B cell (primary cell): ENCODE measurements around the gene FCER1G. TPM values are rescaled to one million over a fixed set of nuclear protein-coding genes. Genes with fewer than 3 reads are reported as not detected.

Experiments
- ATAC-seq: fragments of 200-7000 bp; cut with Tn5 transposase; one replicate; pipeline ENCODE4 v1.10.0; 2021; ENCODE audit warnings: low read depth, mild to moderate bottlenecking, moderate number of reproducible peaks, moderate library complexity
- CTCF ChIA-PET: fragments of 350-600 bp; sonication (Branson Sonifier 250); formaldehyde crosslinking; loops from one replicate; lab custom pipeline; 2021; ENCODE audit warnings: antibody characterized with exemption, inconsistent platforms; lab: Charles Lee
- POLR2A ChIA-PET: fragments of 350-600 bp; sonication (Branson Sonifier 250); formaldehyde crosslinking; loops from one replicate; lab custom pipeline; 2021; ENCODE audit warnings: antibody characterized with exemption; lab: Charles Lee
- DNase-seq: peaks from one replicate; pipeline ENCODE4 v3.0.0; 2013
- H2AFZ ChIP-seq: 2 replicates; pipeline ENCODE4 v1.6.1; 2012; ENCODE audit warnings: mild to moderate bottlenecking, low read depth, low read length; ENCODE audit not compliant: insufficient read depth, poor library complexity, severe bottlenecking
- H3K27ac ChIP-seq, 2 donors: 1 replicate in 1 of 2; 2 replicates in 1 of 2; pipeline ENCODE4 v1.5.1; 2012 to 2013; ENCODE audit warnings: low read length in 2 of 2, mild to moderate bottlenecking in 2 of 2, moderate library complexity in 1 of 2
- H3K27me3 ChIP-seq, 4 experiments: fragments of 200-600 bp in 1 of 4; sonication (generic) in 1 of 4; replicated peaks in 1 of 4; 1 replicate in 2 of 4; 2 replicates in 2 of 4; pipeline versions ENCODE4 v1.6.1 to v1.7.0; 2013 to 2016; ENCODE audit warnings: low read length in 3 of 4, mild to moderate bottlenecking in 2 of 4, mixed read lengths in 1 of 4, moderate library complexity in 1 of 4; ENCODE audit not compliant: insufficient read depth in 4 of 4, control insufficient read depth in 3 of 4; ENCODE audit errors: control extremely low read depth in 1 of 4
- H3K36me3 ChIP-seq, 2 experiments: replicated peaks in 1 of 2; 1 replicate in 1 of 2; 2 replicates in 1 of 2; pipeline versions ENCODE4 v1.6.1 to v1.7.1; 2013; ENCODE audit warnings: low read length in 1 of 2; ENCODE audit not compliant: insufficient read depth in 2 of 2, control insufficient read depth in 1 of 2; ENCODE audit errors: control extremely low read depth in 1 of 2, extremely low read depth in 1 of 2
- H3K4me1 ChIP-seq, 2 donors: fragments of 200-600 bp in 1 of 2; sonication (generic) in 1 of 2; 1 replicate in 1 of 2; 2 replicates in 1 of 2; pipeline versions ENCODE4 v1.5.1 to v1.6.1; 2013 to 2017; ENCODE audit warnings: low read length in 2 of 2; ENCODE audit not compliant: control insufficient read depth in 2 of 2, insufficient read depth in 2 of 2
- H3K4me2 ChIP-seq: replicated peaks from 2 replicates; pipeline ENCODE3; 2012; ENCODE audit warnings: mild to moderate bottlenecking, low read depth, low read length; ENCODE audit not compliant: poor library complexity, severe bottlenecking
- H3K4me3 ChIP-seq, 5 experiments: fragments of 200-600 bp in 1 of 5; sonication (generic) in 1 of 5; 1 replicate in 3 of 5; 2 replicates in 2 of 5; pipeline versions ENCODE4 v1.5.1 to v1.7.0; 2011 to 2016; ENCODE audit warnings: low read length in 4 of 5, mild to moderate bottlenecking in 4 of 5, low read depth in 2 of 5, control low read depth in 1 of 5, moderate library complexity in 1 of 5; ENCODE audit not compliant: insufficient read depth in 1 of 5; ENCODE audit errors: control extremely low read depth in 1 of 5, extremely low read depth in 1 of 5
- H3K79me2 ChIP-seq: fragments of 200-600 bp; sonication (generic); one replicate; pipeline ENCODE4 v1.6.0; 2016; ENCODE audit warnings: low read length; ENCODE audit not compliant: control insufficient read depth, insufficient read depth
- H3K9ac ChIP-seq: fragments of 200-600 bp; sonication (generic); 2 replicates; pipeline ENCODE4 v1.6.1; 2017; ENCODE audit warnings: mild to moderate bottlenecking, low read length, moderate library complexity
- H3K9me3 ChIP-seq, 3 donors: one replicate each; pipeline versions ENCODE4 v1.6.1 to v1.7.1; 2013; ENCODE audit warnings: low read length in 2 of 3; ENCODE audit not compliant: control insufficient read depth in 2 of 3, insufficient read depth in 1 of 3; ENCODE audit errors: control extremely low read depth in 1 of 3
- H4K20me1 ChIP-seq: 2 replicates; pipeline ENCODE4 v1.6.0; 2012; ENCODE audit warnings: mild to moderate bottlenecking, low read length; ENCODE audit not compliant: insufficient read depth, control insufficient read depth, poor library complexity, severe bottlenecking
- H3K27ac Mint-ChIP-seq: one replicate; pipeline ENCODE4 v1.8.0; 2021; ENCODE audit warnings: mixed read lengths
- H3K27me3 Mint-ChIP-seq: one replicate; pipeline ENCODE4 v1.8.0; 2021; ENCODE audit warnings: mixed read lengths
- H3K4me1 Mint-ChIP-seq: one replicate; pipeline ENCODE4 v1.8.0; 2021; ENCODE audit warnings: mixed read lengths
- H3K4me3 Mint-ChIP-seq: one replicate; pipeline ENCODE4 v1.8.0; 2021; ENCODE audit warnings: mixed read lengths
- H3K9me3 Mint-ChIP-seq: one replicate; pipeline ENCODE4 v1.8.0; 2022; ENCODE audit warnings: mixed read lengths; ENCODE audit not compliant: insufficient read depth
- EZH2 ChIP-seq: IDR thresholded peaks from 2 replicates; pipeline ENCODE4 v1.6.1; 2012; ENCODE audit warnings: borderline replicate concordance, low read depth, mild to moderate bottlenecking, moderate library complexity, low read length; ENCODE audit not compliant: insufficient read depth, poor library complexity, severe bottlenecking
- WGBS: methylation state at CpG from one replicate; pipeline ENCODE4 v1.1.5; 2013; ENCODE audit warnings: missing lambda C conversion rate; ENCODE audit not compliant: insufficient coverage; 5-methylcytosine and 5-hydroxymethylcytosine counted together
- intact Hi-C: fragments of 100-400 bp; cut with micrococcal nuclease; formaldehyde crosslinking; loops from one replicate; pipeline ENCODE4 v1.10.0; 2022
- polyA plus RNA-seq: library from polyadenylated mRNA; depleted of rRNA; stranded (reverse); fragments of >200 nt; gene quantifications from 2 replicates; pipeline ENCODE4 v1.2.3, GENCODE V29; 2012
- total RNA-seq, 2 donors: library from RNA; stranded (reverse); fragments of 120-200 nt in 1 of 2; gene quantifications; 1 replicate in 1 of 2; 2 replicates in 1 of 2; pipeline versions ENCODE4 v1.2.3 to v1.2.4, GENCODE V29; 2013 to 2022
- TF ChIP-seq, protein P1 (sequence below): fragments of 200-600 bp; IDR thresholded peaks from one replicate; pipeline ENCODE4 v1.8.0; 2022; ENCODE audit warnings: antibody characterized with exemption, mild to moderate bottlenecking

Gene FCER1G
- total and polyA plus RNA-seq, 2 donors (not counting 1 experiment from before 2014, with no cell fraction given) = 0.76 to 13.6 TPM

- no peak for ATAC-seq
- H3K27me3 Mint-ChIP-seq = no peaks in the 10 kb centered on the region
- peaks cover 0 to 47% of the 10 kb centered on the region in 2 experiments for H3K36me3 ChIP-seq
These were observed 48.2 kb upstream of the FCER1G start for GRCh38 chr1:161166669-161167548.

More at GRCh38 chr1:161166669-161167548, 48.2 kb upstream of the FCER1G start:
- peaks cover 40% of the 10 kb centered on the region for H3K4me1 Mint-ChIP-seq
- Histone ChIP-seq H4K20me1 (peaks cover under 1% of the 10 kb centered on the region), H3K27ac (peak overlapping the region; percentile 89 to 92), H3K9me3 (no peaks in the 10 kb centered on the region), H3K4me2 (peak overlapping the region; percentile 95), H3K4me1 (peaks cover 14 to 22% of the 10 kb centered on the region in 2 donors), H3K79me2 (peaks cover 11% of the 10 kb centered on the region), H3K27me3 (no peaks in the 10 kb centered on the region), H3K9ac (peak overlapping the region; percentile 78), H3K4me3 (peak overlapping the region; percentile 48 to 82 (median 69)), H2AFZ (peak overlapping the region; percentile 95)
- POLR2A ChIA-PET = interaction anchor here (0.5 to 2.2 kb wide), 11 partner anchors 9 to 177 kb away, joined by 3 to 12 read pairs (median 4); partner anchors contain the start of genes B4GALT3, UFC1 and USF1
- peak overlapping the region; percentile 99 for H3K27ac Mint-ChIP-seq
- WGBS = 15% methylated on average over 29 of the region's 33 CpGs
- H3K4me3 Mint-ChIP-seq = peak overlapping the region; percentile 91
- CTCF ChIA-PET = interaction anchor here (0.6 to 4.8 kb wide), 28 partner anchors 9 to 216 kb away, joined by 3 to 47 read pairs (median 6); partner anchors contain the start of genes ADAMTS4, B4GALT3, DEDD and NDUFS2
- TF ChIP-seq EZH2 = no peak
- TF ChIP-seq, protein P1, sequence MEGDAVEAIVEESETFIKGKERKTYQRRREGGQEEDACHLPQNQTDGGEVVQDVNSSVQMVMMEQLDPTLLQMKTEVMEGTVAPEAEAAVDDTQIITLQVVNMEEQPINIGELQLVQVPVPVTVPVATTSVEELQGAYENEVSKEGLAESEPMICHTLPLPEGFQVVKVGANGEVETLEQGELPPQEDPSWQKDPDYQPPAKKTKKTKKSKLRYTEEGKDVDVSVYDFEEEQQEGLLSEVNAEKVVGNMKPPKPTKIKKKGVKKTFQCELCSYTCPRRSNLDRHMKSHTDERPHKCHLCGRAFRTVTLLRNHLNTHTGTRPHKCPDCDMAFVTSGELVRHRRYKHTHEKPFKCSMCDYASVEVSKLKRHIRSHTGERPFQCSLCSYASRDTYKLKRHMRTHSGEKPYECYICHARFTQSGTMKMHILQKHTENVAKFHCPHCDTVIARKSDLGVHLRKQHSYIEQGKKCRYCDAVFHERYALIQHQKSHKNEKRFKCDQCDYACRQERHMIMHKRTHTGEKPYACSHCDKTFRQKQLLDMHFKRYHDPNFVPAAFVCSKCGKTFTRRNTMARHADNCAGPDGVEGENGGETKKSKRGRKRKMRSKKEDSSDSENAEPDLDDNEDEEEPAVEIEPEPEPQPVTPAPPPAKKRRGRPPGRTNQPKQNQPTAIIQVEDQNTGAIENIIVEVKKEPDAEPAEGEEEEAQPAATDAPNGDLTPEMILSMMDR = no peak
- no peaks in the 10 kb centered on the region for H3K9me3 Mint-ChIP-seq
- no peak for DNase-seq
- intact Hi-C loops = loop anchor here (1.0 to 2.0 kb wide), 7 partner anchors 10 to 58 kb away; partner anchors contain the start of genes B4GALT3, DEDD, NDUFS2 and NIT1
